Endothelial cell of umbilical vein (primary cell): ENCODE results near the gene FAM76B.

Experiments
- CTCF ChIP-seq, 2 donors: IDR thresholded peaks; 1 replicate in 1 of 2; 2 replicates in 1 of 2; pipeline ENCODE4 v1.5.1; 2011; ENCODE audit warnings: low read length in 2 of 2, mild to moderate bottlenecking in 2 of 2, moderate library complexity in 2 of 2, control low read depth in 1 of 2, inconsistent platforms in 1 of 2, low read depth in 1 of 2; ENCODE audit not compliant: insufficient read depth in 1 of 2; ENCODE audit errors: extremely low read depth in 1 of 2
- EZH2 ChIP-seq: IDR thresholded peaks from 2 replicates; pipeline ENCODE4 v1.6.1; 2012; ENCODE audit warnings: borderline replicate concordance, low read depth, mild to moderate bottlenecking, moderate library complexity, low read length, inconsistent platforms; ENCODE audit not compliant: severe bottlenecking
- FOS ChIP-seq: IDR thresholded peaks from 2 replicates; pipeline ENCODE4 v1.6.1; 2011; ENCODE audit warnings: mild to moderate bottlenecking, low read length, moderate library complexity, borderline replicate concordance; ENCODE audit not compliant: insufficient read depth
- POLR2A ChIP-seq: IDR thresholded peaks from 2 replicates; pipeline ENCODE4 v1.6.1; 2012; ENCODE audit warnings: low read depth, mild to moderate bottlenecking, control low read depth, low read length

DNA sequence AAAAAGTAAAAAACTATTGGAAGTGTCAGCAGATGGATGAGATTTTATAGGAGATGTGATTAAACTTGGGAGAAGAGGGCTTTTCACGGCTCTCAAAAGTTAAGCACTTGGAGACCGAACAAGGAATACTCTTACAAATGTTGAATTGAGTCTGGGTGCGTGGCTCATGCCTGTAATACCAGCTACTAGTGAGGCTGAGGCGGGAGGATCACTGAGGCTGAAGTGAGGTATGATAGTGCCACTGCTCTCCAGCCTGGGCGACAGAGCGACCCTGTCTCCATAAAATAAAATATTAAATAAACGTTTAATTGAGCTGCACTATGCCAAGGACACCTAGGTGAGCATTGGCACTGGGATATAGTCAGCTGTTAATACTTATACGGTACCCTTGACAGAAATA is 2.6 kb upstream of the FAM76B start:
- TF ChIP-seq CTCF (IDR thresholded peaks at IDR 0.05; ENCODE audit: extremely low read depth in 1 of 2, insufficient read depth in 1 of 2, low read depth in 1 of 2, low read length in 2 of 2) (no peak), POLR2A (no peak), EZH2 (no peak), FOS (no peak)
